GM23248 (cell line): Measurements from ENCODE around the gene DMTF1. TPM values are rescaled to one million over a fixed set of nuclear protein-coding genes. Genes with fewer than 3 reads are reported as not detected.

Experiments used
- DNase-seq: peaks from one replicate; pipeline ENCODE4 v3.0.0-alpha.2; 2015
- H2AFZ ChIP-seq: fragments of 200-600 bp; sonication (generic); 2 replicates; pipeline ENCODE4 v1.6.1; 2016; ENCODE audit warnings: antibody characterized with exemption
- H3F3A ChIP-seq: fragments of 200-600 bp; sonication (generic); 2 replicates; pipeline ENCODE4 v1.6.1; 2016; ENCODE audit warnings: mild to moderate bottlenecking, antibody characterized with exemption, mixed run types; ENCODE audit not compliant: insufficient read depth
- H3K27ac ChIP-seq: fragments of 200-600 bp; sonication (generic); 2 replicates; pipeline ENCODE4 v1.5.1; 2016; ENCODE audit warnings: mild to moderate bottlenecking
- H3K27me3 ChIP-seq: fragments of 200-600 bp; sonication (generic); replicated peaks from 2 replicates; pipeline ENCODE4 v1.6.1; 2016; ENCODE audit warnings: mild to moderate bottlenecking; ENCODE audit not compliant: insufficient read depth
- H3K36me3 ChIP-seq: fragments of 200-600 bp; sonication (generic); 2 replicates; pipeline ENCODE4 v1.6.1; 2016; ENCODE audit warnings: low read depth, mild to moderate bottlenecking
- H3K4me1 ChIP-seq: fragments of 200-600 bp; sonication (generic); 2 replicates; pipeline ENCODE4 v1.6.1; 2016; ENCODE audit warnings: mild to moderate bottlenecking; ENCODE audit not compliant: insufficient read depth
- H3K4me2 ChIP-seq: fragments of 200-600 bp; sonication (generic); one replicate; pipeline ENCODE4 v1.6.1; 2016; ENCODE audit warnings: mild to moderate bottlenecking; ENCODE audit not compliant: unreplicated experiment
- H3K4me3 ChIP-seq: fragments of 200-600 bp; sonication (generic); 2 replicates; pipeline ENCODE4 v1.5.1; 2016; ENCODE audit warnings: mild to moderate bottlenecking
- H3K79me2 ChIP-seq: fragments of 200-600 bp; sonication (generic); 2 replicates; pipeline ENCODE4 v1.6.1; 2016; ENCODE audit warnings: mild to moderate bottlenecking; ENCODE audit not compliant: insufficient read depth
- H3K9ac ChIP-seq: fragments of 200-600 bp; sonication (generic); 2 replicates; pipeline ENCODE4 v1.6.1; 2016; ENCODE audit warnings: mild to moderate bottlenecking
- H3K9me2 ChIP-seq: fragments of 200-600 bp; sonication (generic); 2 replicates; pipeline ENCODE4 v1.6.1; 2016; ENCODE audit warnings: mixed run types, mild to moderate bottlenecking, moderate library complexity; ENCODE audit not compliant: insufficient read depth
- H3K9me3 ChIP-seq: fragments of 200-600 bp; sonication (generic); one replicate; pipeline ENCODE4 v1.6.1; 2017; ENCODE audit warnings: low read depth
- H4K20me1 ChIP-seq: fragments of 200-600 bp; sonication (generic); 2 replicates; pipeline ENCODE4 v1.6.0; 2016; ENCODE audit not compliant: insufficient read depth
- EZH2 ChIP-seq: fragments of 200-600 bp; sonication (generic); IDR thresholded peaks from 2 replicates; pipeline ENCODE4 v1.6.1; 2018; ENCODE audit warnings: antibody characterized with exemption, mild to moderate bottlenecking; ENCODE audit not compliant: insufficient read depth, poor library complexity, severe bottlenecking
- EZH2phosphoT487 ChIP-seq: fragments of 200-600 bp; sonication (generic); IDR thresholded peaks from 2 replicates; pipeline ENCODE4 v1.6.1; 2018; ENCODE audit warnings: antibody characterized with exemption, moderate library complexity, mild to moderate bottlenecking, low read depth; ENCODE audit not compliant: insufficient read depth
- WGBS, 2 experiments: methylation state at CpG; one replicate each; pipeline ENCODE4 v1.1.6; 2015 to 2017; ENCODE audit warnings: low lambda C conversion rate in 2 of 2, low coverage in 1 of 2; ENCODE audit errors: missing lambda C conversion rate in 2 of 2; 5-methylcytosine and 5-hydroxymethylcytosine counted together
- in situ Hi-C: fragments of 300-500 bp; cut with MboI; formaldehyde crosslinking; loops from 2 replicates; pipeline ENCODE4 v1.15.0; 2020
- polyA plus RNA-seq: library from polyadenylated mRNA; unstranded; fragments of >200 nt; fragmentation: Nextera tagmentation; extraction: Ambion mirVana; gene quantifications from 2 replicates; pipeline ENCODE4 v1.2.1, GENCODE V29; 2016
- total RNA-seq: library from RNA; depleted of rRNA; stranded (reverse); fragments of >200 nt; shearing (Covaris generic); gene quantifications from 2 replicates; pipeline ENCODE4 v1.2.3, GENCODE V29; 2014

The DMTF1 gene
- total and polyA plus RNA-seq, 2 experiments from 2014 or later, result 28.4 to 28.6 TPM

DNA sequence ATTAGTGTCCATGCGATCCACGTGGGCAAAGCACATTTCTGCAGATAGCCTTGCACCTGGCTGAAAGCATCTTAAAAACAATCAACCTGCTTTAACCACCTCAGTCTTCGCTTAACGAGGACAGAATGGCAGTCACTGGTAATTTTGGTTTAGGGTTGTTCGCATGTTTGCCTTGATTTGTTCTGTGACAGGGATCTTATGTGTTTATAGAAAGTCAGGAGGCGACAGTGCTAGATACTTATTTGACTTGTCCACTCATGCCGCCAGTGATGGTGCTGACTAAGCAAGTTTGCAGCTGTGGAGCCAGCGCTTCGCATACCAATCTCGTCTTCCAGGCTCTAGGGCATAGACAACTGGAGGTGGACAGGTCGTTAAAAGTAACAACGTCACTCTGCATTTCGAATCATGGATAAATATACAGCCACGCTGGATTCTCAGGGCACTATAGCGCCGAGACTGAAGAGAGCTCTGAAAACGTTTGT lies 68.5 kb downstream of the DMTF1 start:
- Histone ChIP-seq H3F3A (peaks cover 13% of the 10 kb centered on the region; the same call in 1 of the 2 replicates), H3K4me1 (peaks cover 22% of the 10 kb centered on the region), H3K36me3 (no peaks in the 10 kb centered on the region), H4K20me1 (no peaks in the 10 kb centered on the region), H3K9ac (peak overlapping the region; percentile 99), H3K4me3 (peak overlapping the region; percentile 99), H3K9me3 (no peaks in the 10 kb centered on the region), H3K27me3 (no peaks in the 10 kb centered on the region), H3K9me2 (no peaks in the 10 kb centered on the region), H3K79me2 (peaks cover 50% of the 10 kb centered on the region), H3K4me2 (peak overlapping the region; percentile 94), H2AFZ (peak overlapping the region; percentile 89), H3K27ac (peak overlapping the region; percentile 91)
- TF ChIP-seq EZH2 (no peak), EZH2phosphoT487 (no peak)
- peak; percentile 72 for DNase-seq
- 5 to 6% methylated on average over 17 of the region's 17 CpGs for WGBS, 2 experiments
- in situ Hi-C loops, result no loop called here

DNA sequence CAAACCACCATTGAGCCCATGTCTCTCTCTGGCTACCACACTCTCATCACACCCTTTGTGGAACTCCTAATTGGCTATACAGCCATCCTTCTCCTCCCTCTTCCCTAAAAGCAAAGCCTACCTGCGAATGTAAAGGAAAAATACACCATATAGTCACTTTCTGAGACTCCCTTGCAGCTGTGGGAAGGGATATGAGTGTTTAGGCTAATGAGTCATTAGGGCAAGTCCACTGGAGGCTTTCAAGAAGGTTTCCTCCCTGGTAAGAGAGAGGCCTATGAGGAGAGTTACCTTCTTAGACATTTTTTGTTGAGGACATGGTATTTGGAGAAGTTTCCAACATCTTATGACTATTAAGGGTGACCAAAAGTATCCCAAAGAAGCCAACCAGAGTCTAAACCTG lies 71.4 kb downstream of the DMTF1 start:
- Histone ChIP-seq H3K4me1 (peaks cover 6% of the 10 kb centered on the region; the same call in 1 of the 2 replicates), H3K4me2 (no peak overlapping the region), H3K27me3 (no peaks in the 10 kb centered on the region), H2AFZ (no peak overlapping the region), H3K4me3 (no peak overlapping the region), H3K27ac (no peak overlapping the region), H3F3A (no peaks in the 10 kb centered on the region), H3K36me3 (no peaks in the 10 kb centered on the region), H3K9me3 (no peaks in the 10 kb centered on the region), H3K79me2 (peaks cover 21% of the 10 kb centered on the region), H3K9ac (no peak overlapping the region), H3K9me2 (no peaks in the 10 kb centered on the region), H4K20me1 (no peaks in the 10 kb centered on the region)
- WGBS, 2 experiments, result 88 to 100% methylated on average over 1 of the region's 1 CpG
- TF ChIP-seq EZH2phosphoT487 (no peak), EZH2 (no peak)
- in situ Hi-C loops, result no loop called here
- peak; percentile 52 for DNase-seq

DNA sequence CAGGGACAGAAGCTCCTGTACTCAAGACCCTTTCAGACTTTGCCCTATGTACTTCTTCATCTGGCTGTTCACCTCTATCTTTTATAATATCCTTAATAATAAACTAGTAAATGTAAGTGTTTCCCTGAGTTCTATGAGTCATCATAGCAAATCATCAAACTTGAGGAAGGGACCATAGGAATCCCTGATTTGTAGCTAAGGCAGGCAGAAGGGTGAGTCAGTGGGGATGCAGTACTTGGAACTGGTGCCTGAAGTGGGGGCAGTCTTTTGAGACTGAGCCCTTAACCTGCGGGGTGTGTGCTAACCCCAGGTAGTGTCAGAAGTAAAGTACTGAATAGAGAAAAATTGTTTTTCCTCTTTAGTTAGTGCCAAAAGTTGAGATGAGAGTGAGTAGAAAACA lies 73.4 kb downstream of the DMTF1 start:
- no peak for TF ChIP-seq EZH2phosphoT487
- no peak for TF ChIP-seq EZH2
- no peaks in the 10 kb centered on the region for H4K20me1 ChIP-seq
- no peak overlapping the region for H3K9ac ChIP-seq
- no peak overlapping the region for H3K27ac ChIP-seq
- in situ Hi-C loops, result no loop called here
- WGBS, 2 experiments, result 72 to 91% methylated on average over 1 of the region's 1 CpG
- no peaks in the 10 kb centered on the region for H3K9me2 ChIP-seq
- no peaks in the 10 kb centered on the region for H3K36me3 ChIP-seq
- H3K27me3 ChIP-seq, result no peaks in the 10 kb centered on the region
- H3K79me2 ChIP-seq, result peaks cover 4% of the 10 kb centered on the region; the same call in 1 of the 2 replicates
- H2AFZ ChIP-seq, result no peak overlapping the region
- peaks cover 4% of the 10 kb centered on the region; the same call in 1 of the 2 replicates for H3K4me1 ChIP-seq
- DNase-seq, result peak; percentile 45
- no peak overlapping the region for H3K4me2 ChIP-seq
- H3F3A ChIP-seq, result no peaks in the 10 kb centered on the region
- H3K9me3 ChIP-seq, result no peaks in the 10 kb centered on the region
- no peak overlapping the region for H3K4me3 ChIP-seq

DNA sequence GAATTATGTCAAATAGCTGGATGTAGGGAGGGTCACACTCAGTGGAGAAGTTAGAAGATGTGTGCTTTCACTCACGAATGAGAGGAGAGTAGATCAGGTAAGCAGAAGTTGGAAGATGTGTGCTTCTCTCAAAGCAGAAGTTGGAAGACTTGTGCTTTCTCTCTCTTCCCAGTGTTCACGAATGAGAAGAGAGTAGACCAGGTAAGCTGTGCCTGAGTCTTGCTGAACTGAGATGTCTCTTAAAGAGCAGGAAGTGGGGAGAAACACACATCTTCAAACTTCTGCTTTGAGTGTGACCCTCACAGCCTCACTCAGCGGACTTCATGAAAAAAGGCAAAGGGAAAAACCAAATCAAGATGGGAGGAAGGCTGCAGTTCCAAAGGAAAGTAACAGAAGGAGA lies 74.2 kb downstream of the DMTF1 start:
- H3K27me3 ChIP-seq, result no peaks in the 10 kb centered on the region
- no peak overlapping the region for H2AFZ ChIP-seq
- 57 to 63% methylated on average over 3 of the region's 3 CpGs for WGBS, 2 experiments
- H3K9ac ChIP-seq, result no peak overlapping the region
- H3K9me2 ChIP-seq, result no peaks in the 10 kb centered on the region
- no peaks in the 10 kb centered on the region for H3K9me3 ChIP-seq
- H3K4me1 ChIP-seq, result no peaks in the 10 kb centered on the region
- H3K27ac ChIP-seq, result no peak overlapping the region
- no peaks in the 10 kb centered on the region for H4K20me1 ChIP-seq
- in situ Hi-C loops, result no loop called here
- H3K36me3 ChIP-seq, result no peaks in the 10 kb centered on the region
- no peak for DNase-seq
- H3F3A ChIP-seq, result no peaks in the 10 kb centered on the region
- TF ChIP-seq EZH2phosphoT487 (no peak), EZH2 (no peak)
- no peak overlapping the region for H3K4me3 ChIP-seq
- H3K79me2 ChIP-seq, result no peaks in the 10 kb centered on the region
- no peak overlapping the region for H3K4me2 ChIP-seq
